ENCODE data around the gene GPR12.
"Not testable (repeated sequence)": the region's sequence is repeated elsewhere in the genome, so short reads cannot be mapped to it uniquely, and the experiment has no call there.

The GPR12 gene

DNA sequence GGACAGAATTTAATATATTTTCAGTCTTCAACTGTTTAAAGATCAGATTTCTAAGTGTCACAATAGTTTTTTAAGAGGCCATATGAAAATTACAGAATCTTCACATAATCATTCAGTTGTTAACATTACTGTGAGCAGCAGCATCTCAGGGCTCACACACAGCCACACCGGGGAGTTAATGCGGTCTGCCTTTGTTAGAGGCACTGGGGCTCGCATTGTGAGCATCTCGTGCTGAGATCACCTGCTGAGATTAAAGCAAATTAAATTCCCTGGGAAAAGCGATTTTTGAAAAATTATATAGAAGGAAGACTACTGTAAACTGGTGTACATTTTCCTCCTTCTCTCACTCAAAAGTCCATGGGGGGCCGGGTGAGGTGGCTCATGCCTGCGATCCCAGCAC, 16.6 kb downstream of the GPR12 start:
- DNase-seq = no peak

DNA sequence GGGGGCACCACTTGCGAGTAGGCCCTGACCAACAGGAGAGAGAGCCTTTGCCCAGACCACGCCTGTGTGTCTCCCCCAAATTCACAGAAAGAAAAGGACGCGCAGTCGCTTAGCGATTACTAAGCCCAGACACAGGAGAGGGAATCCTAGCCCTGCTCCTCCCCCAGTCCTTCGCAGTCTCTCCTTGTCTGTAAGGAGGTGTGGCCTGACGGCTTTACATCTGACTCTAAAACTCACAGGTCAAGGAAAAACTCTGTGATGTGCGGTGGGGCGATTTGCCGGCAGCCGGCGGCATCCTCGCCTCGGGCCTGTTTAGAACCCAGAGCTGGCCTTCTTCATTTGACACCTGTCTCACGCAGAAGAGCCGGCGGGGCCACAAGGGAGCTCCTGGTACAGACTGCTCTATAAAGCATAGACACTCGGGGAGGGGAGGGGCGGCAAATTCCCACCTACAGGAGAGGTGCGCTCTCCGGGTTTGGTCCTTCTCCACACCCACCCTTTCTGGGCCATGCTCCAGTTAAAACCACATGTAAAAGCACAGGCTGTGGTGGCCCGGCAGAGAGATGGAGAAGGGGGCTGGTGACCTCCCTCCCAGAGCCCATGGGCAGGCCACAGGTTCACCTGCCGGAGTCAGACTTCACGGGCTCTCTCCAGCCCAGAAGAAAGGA, 17.8 kb downstream of the GPR12 start:
- no peak for DNase-seq

DNA sequence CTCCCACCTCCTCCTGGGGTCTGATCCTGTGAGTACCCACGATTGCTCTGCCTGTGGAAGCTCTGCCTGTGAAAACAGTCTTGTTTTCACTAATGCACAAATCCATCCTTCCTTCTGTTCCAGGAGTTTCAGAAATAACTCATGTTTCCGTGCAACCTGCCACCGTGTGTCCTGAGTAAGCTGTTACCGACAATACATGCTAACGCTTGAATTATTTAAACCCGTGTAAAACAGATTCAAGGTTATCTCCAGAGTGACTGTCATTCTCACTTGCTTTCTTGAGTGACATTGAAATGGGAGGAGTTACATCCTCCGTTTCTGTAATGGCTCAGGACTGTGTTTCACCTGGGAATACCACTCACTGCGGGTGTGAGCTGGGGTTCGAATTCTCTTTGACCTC, 24.9 kb downstream of the GPR12 start:
- no peak for DNase-seq

DNA sequence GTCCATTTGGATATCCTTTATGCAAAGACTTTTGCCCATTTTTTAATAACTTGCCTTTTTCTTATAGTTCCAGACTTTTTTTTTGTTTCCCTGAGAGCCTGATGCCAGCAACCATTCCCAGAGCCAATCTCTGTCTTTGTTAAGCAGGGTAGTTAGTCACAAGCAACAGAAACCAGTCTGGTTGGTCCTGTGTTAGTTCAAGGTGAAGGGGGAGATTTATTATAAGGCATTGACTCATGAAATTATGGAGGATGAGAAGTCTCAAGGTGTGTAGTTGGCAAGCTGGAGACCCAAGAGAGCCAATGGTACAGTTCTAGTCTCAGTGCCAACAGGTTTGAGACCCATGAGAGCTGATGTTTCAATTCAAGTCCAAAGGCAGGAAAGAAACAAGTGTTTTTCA, 33.0 kb downstream of the GPR12 start:
- no peak for DNase-seq

DNA sequence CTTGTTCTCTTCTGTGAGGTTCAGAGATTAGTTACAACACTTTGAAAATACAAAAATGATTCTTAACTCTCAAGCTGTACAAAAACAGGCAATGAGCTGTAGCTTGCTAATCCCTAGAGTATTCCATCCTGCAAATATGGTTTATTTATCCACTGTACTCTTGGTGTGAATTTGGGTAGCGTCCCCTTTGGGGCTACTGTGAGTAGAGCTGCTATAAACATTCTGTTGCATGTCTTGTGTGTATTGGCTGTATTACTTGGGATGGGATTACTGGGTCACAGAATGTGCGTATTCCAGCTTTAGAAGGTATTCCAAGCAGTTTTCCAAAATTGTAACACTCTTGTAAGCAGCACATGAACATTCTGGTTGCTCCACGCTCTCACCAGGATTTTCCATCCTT, 33.5 kb downstream of the GPR12 start:
- no peak for DNase-seq

DNA sequence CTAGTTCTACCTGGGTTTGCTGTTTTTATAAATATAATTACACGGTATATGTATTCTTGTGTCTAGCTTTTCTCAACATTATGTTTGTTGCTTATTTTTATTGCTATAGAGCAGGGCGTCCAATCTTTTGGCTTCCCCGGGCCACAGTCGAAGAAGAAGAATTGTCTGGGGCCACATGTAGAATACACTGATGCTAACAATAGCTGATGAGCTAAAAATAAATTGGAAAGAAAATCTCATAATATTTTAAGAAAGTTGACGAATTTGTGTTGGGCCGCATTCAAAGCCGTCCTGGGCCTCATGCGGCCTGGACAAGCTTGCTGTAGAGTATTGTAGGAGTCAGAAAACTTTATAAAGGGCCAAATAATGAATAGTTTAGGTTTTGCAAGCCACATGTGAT, 33.9 kb downstream of the GPR12 start:
- DNase-seq = no peak

DNA sequence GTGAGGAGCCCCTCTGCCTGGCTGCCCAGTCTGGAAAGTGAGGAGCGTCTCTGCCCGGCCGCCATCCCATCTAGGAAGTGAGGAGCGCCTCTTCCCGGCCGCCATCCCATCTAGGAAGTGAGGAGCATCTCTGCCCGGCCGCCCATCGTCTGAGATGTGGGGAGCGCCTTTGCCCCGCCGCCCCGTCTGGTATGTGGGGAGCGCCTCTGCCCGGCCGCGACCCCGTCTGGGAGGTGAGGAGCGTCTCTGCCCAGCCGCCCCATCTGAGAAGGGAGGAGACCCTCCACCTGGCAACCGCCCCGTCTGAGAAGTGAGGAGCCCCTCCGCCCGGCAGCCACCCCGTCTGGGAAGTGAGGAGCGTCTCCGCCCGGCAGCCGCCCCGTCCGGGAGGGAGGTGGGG, 37.0 kb downstream of the GPR12 start:
- not testable (repeated sequence) for DNase-seq

DNA sequence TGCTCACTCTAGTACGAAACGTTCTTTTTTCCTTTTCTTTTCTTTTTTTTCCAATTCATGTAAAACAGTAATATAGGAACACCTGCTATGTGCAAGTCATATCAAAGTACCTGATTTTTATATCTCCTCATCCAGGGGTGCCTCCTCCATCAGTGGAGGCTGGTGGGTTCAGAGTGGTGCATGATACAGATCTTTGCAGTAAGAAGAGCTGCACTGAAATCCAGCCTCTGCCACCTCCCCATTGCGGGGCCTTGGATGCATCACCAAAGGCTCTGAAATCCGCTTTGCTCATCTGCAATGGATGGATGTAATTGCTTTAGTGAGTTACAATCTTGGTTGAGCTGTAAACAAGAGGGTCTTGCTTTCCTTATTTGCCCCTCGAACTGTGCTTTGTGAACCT, 38.3 kb downstream of the GPR12 start:
- no peak for DNase-seq

DNA sequence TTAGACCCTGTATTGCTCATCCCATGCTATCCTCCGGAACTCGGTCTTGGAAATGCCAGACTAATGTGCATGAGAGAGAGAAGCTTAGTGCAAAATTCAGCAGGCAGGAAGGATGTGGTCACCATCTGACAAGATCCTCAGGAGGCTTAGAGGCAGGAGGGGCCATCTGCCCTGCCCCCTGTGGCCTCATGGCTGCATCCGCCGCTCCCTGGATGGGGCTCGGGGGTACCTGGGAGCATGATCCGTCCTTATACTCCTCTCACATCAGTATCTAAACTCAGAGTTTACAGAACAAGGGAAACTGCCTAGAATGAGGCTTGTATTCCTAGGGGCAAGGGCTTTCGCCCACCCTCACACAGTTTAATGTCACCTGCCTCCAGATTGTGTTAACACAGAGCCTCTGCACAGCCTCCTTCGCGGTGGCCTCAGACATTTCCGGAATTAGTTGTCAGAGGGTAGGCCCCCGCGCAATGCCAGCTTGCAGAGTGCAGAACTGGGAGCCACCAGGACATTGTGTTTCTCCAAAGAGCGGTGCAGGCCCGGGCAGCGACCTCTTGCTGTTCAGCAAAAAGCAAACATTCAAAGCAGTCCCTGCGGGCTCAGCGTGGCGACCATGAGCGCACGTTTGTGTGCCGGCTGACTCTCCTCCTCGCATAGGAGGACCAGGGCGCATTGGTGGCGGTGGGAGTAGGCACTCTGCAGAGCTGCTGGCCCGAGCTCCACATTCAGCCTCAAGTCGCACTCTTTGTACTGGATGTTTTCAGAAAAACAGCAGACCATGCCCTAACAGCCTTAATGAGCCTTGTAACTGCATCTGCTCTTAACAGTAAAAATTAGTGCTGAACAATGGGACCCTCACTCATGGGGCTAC, 39.1 kb downstream of the GPR12 start:
- no peak for DNase-seq

DNA sequence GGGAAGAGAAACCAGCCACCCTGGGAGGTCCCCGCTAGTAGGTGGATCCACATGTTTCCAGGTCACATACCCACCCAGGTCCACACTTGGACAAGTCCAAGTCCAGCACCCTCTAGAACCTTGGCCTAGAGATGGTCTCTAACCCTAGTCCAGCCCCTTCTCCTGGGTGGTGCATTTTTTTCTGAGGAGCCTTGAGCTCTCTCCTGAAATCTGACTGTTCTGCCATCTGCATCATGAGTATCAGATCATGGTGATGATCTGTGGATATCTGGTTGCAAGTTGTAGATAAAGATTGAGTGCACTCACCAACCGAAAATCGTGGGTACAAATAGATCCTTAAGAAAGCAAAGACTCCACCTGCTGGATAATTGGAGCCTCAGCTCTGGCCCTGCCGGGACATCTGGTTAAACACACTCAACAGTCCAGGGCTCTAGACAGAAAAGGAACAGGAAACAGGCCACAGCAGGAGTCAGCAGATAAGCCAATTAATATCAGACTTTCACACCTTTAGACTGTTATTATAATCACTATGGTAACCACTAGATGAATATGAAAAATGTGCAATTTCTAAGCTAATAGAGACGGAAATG, 41.1 kb downstream of the GPR12 start:
- DNase-seq = peak in 1 of 2 experiments; percentile 27

DNA sequence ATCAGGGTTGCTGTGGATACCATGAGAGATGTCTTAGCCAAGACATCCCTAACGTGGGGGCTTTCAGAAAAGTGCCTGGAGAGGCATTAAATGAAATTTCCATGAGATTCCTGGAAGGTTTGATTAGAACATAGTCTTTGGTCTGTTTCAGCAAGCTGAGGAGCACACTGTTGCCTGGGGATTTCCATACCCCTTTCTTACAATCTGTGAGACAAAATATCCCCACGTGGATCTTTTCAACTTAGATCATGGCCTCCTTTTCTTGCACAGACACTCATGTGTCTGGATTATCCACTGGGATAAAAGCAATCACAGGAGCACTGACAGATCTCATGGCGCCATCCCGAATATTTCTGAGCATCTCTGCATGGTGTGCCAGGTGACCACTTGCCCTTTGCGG, 41.7 kb downstream of the GPR12 start:
- DNase-seq = no peak

DNA sequence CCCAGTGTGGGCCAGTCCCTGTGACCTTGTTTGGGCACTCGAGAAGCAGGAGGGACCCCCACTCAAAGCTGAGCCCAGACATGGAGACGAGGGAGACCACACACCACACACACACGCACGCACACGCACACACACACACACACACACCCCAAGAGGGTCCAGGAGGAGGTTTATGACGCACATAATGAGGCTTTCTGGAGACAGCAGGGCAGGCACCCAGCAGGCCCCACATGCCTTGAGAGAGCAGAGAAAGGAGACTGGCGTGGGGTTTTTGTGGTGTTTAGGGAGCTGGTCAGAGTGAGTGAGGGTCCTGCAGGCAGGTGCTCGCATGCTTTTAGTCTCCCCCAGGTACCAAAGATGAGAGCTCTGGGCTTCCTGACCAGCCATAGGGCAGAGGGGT, 42.4 kb downstream of the GPR12 start:
- DNase-seq = no peak

DNA sequence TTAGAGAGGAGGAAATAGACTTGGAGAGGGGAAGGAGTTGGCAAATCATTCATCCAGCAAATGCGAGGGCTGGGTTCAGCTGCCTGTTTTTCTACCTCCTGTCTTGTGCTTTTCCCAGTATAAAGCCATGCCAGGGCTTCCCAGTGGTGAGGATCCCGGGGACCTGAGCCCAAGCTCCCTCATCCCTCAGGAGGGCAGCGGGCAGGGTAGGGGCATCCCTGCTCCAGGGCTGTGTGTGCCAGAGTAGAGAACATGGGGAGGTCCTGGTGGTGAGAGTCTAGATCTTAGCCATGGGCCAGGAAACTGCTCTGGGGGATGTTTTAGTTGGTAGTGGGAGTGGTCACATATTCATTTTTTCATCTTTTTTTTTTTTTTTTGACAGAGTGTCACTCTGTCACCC, 43.6 kb downstream of the GPR12 start:
- DNase-seq = no peak

DNA sequence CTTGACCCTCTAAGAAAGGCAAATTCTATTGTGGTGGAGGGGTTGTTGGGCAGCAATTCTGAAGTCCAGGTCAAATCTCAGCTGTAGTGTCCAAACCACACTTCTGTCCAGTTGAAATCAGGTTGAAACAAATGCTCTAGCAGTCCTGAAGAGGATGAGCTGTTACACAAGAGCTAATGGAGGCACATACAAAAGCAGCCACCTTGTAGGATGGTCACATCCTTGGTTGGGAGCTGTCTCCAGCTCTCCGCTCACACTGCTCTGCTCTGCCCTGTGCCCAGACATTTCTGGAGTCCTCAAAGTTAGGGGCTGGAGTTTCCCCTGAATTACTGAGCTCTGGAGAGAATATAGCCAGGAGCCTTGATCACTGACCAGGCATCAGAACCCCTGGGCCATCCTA, 47.2 kb downstream of the GPR12 start:
- no peak for DNase-seq

DNA sequence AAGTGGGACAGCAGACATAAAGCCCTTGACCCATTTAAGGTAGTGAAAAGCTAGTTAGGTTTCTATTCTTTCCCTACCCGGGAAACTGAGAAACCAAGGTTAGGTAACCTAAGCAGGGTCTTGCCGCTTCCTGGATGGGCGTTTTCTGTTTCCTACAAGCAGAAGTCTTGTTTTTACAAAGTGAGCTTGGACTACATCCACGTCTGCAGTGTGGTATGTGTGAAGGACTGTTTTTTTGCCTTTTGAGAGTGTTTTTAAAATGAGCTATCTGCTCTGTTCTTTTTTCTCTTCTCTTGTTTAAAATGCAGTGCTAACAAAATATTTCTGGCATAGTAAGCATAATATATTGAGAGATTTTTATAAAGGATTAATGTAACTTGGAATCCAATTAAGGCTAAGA, 49.4 kb downstream of the GPR12 start:
- no peak for DNase-seq

DNA sequence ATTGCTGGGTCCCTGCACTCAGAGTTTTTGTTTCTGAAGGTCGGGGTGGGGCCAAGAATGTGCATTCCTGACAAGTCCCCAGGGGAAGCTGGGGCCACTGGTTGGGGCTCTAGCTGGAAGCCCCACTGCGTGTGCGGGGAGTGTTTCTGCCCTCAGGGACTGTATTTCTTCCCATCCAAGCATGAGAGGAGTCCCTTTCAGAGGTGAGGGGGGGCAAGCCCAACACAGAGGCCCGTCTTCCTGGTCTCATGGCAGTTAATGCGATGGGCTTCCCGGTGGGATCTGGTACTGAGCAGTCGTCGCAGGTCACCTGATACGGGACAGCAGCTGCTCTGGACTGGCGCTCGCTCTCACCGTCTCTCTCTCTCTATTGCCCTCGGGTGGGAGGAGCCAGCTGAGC, 50.4 kb downstream of the GPR12 start:
- no peak for DNase-seq

DNA sequence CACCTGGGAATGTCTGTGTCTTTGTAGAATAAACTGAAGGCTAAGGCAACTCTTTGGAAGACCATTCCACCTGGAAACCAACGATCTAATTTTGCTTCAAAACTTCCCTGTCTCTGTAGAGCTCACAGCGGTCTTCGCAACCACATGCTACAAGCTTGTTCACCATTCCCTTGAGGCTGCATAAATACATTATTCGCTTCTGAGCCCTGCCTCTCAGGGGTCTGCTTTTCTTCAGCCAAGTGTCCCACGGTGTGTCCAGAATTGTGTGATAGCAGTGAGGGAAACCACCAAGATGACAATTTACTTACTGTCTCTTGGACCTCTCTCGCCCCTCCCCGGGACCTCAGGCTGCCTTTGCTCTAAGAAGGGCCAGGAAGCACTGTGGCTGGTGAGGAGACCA, 51.1 kb downstream of the GPR12 start:
- no peak for DNase-seq

DNA sequence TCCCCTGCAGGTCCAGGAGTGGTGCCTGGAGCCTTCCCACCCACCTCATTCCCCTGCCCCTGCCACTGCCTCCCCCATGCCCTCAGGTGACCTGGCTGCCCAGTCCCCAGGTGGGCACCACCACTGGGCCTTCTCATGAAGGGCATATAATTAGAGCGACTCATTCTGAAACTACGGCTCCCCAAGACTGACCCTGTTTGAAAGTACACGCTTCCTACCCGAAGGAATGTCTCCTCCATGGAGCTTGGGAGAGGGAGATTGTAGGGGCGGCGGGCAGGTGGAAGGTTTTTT, 52.6 kb downstream of the GPR12 start:
- DNase-seq = no peak

DNA sequence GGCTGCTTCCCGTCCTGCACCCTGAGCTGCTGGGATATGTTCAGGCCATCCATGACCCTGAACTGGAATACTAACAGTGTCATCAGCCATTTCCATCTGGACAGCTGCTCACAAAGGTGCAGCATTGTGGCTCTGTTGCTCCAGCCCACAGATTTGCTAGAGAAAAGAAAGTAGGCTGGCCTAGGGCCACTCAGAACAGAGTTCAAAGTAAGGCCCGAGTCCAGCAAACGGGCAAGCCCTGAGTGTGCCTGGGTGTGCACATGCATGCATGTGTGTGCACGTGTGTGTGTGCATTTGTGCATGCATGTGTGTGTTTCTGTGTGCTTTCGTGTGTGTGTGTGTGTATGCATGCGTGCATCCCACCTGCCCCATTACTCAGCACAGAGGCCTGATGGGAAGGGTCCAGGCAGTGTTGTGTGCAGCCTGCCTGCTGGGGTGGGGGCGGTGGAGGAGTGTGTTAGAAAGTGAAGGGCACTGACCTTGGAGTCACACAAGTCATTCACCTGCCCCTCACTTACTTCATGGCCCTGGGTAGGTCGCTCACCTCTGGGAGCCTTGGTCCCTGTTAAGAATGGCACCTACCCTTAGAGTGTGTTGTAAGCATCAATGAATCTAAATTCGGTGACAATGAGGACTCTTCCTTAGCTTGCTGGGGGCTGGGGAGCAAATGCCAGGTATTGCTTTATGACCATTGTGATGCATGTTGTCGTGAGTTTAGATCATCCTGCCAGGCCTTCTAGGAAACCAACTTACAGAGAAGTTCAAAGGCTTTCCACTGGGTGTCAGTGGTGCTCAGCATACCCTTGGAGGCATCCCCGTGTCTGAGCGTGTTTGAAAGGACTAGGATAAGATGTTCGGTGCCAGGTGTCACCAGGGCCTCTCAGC, 53.2 kb downstream of the GPR12 start:
- peak; percentile 73 to 93 for DNase-seq

DNA sequence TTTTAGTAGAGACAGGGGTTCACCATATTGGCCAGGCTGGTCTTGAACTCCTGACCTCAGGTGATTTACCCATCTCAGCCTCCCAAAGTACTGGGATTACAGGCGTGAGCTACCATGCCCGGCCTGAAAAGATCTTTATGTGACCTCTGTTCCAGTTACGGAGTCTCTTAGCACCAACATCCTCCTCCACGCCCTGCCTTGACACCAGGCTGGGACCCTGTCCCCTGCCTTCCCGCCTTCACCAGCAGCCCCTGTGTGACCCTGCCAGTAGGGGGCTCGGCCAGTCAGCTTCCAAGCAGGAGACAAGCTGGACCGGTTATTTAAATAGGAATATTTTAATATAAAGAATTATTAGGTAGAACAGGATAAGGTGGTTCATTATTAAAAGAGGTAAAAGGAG, 54.2 kb downstream of the GPR12 start:
- DNase-seq = no peak

DNA sequence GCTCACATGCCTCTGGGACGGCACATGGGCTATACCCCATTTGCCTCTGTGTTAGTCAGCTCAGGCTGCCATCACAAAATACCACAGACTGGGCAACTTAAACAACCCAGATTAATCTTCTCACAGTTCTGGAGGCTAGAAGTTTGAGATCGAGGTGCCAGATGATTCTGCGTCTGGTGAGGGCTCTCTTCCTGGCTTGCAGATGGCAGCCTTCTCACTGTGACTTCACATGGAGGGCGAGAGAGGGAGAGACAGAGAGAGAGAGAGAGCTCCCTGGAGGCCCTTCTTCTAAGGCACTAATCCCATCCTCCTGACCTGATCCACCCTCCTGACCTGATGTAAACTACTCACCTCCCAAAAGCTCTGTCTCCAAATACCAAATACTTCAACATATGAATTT, 55.0 kb downstream of the GPR12 start:
- DNase-seq = no peak
